SK-N-SH (cell line): ENCODE results near the gene CPNE1. TPM values are rescaled to one million over a fixed set of nuclear protein-coding genes. Genes with fewer than 3 reads are reported as not detected.

Experiments used
- CTCF ChIA-PET: fragments of 300-600, 350-600 bp; formaldehyde crosslinking; extraction: SDS; loops from one replicate; lab custom pipeline; 2021; lab: Yijun Ruan, JAX
- POLR2A ChIA-PET: fragments of 350-600 bp; sonication (Branson Sonifier 250); formaldehyde crosslinking; extraction: SDS; loops from one replicate; lab custom pipeline; 2020; ENCODE audit warnings: antibody characterized with exemption, inconsistent platforms; lab: Yijun Ruan, JAX
- DNase-seq: peaks from one replicate; pipeline ENCODE4 v3.0.0; 2012
- H2AFZ ChIP-seq: fragments of 200-600 bp; sonication (generic); 2 replicates; pipeline ENCODE4 v1.8.1; 2016; ENCODE audit warnings: antibody characterized with exemption, mild to moderate bottlenecking, low read depth
- H3F3A ChIP-seq: fragments of 200-600 bp; sonication (generic); replicated peaks from 2 replicates; pipeline ENCODE3; 2016; ENCODE audit warnings: antibody characterized with exemption, mild to moderate bottlenecking; ENCODE audit not compliant: insufficient read depth
- H3K27ac ChIP-seq, 2 experiments: fragments of 200-500 bp in 1 of 2; fragments of 200-600 bp in 1 of 2; sonication (Bioruptor generic) in 1 of 2; sonication (generic), shearing (Covaris generic) in 1 of 2; 2 replicates each; pipeline versions ENCODE4 v1.5.1 to v1.6.1; 2014 to 2016; ENCODE audit warnings: low read depth in 2 of 2, inconsistent platforms in 1 of 2, low read length in 1 of 2, mild to moderate bottlenecking in 1 of 2, mixed read lengths in 1 of 2
- H3K27me3 ChIP-seq: fragments of 200-600 bp; sonication (generic), shearing (Covaris generic); 2 replicates; pipeline ENCODE4 v1.6.1; 2016; ENCODE audit warnings: mixed run types; ENCODE audit not compliant: insufficient read depth
- H3K36me3 ChIP-seq, 2 experiments: fragments of 200-500 bp in 1 of 2; fragments of 200-600 bp in 1 of 2; sonication (Bioruptor generic) in 1 of 2; sonication (generic) in 1 of 2; replicated peaks in 1 of 2; 2 replicates each; pipeline versions ENCODE3 to v1.5.1; 2014 to 2016; ENCODE audit warnings: low read length in 1 of 2, mild to moderate bottlenecking in 1 of 2; ENCODE audit not compliant: insufficient read depth in 2 of 2, control insufficient read depth in 1 of 2
- H3K4me1 ChIP-seq, 2 experiments: fragments of 200-500 bp in 1 of 2; fragments of 200-600 bp in 1 of 2; sonication (Bioruptor generic) in 1 of 2; sonication (generic), shearing (Covaris generic) in 1 of 2; 2 replicates each; pipeline versions ENCODE4 v1.5.1 to v1.6.1; 2014 to 2016; ENCODE audit warnings: low read depth in 1 of 2, low read length in 1 of 2, mixed run types in 1 of 2; ENCODE audit not compliant: insufficient read depth in 2 of 2, control insufficient read depth in 1 of 2
- H3K4me2 ChIP-seq: fragments of 200-600 bp; sonication (generic), shearing (Covaris generic); 2 replicates; pipeline ENCODE4 v1.6.1; 2017; ENCODE audit warnings: mixed run types
- H3K4me3 ChIP-seq, 2 experiments: fragments of 200-500 bp in 1 of 2; fragments of 200-600 bp in 1 of 2; sonication (Bioruptor generic) in 1 of 2; sonication (generic), shearing (Covaris generic) in 1 of 2; 2 replicates each; pipeline versions ENCODE4 v1.5.1 to v1.8.1; 2014 to 2016; ENCODE audit warnings: low read depth in 2 of 2, inconsistent platforms in 1 of 2, low read length in 1 of 2, mild to moderate bottlenecking in 1 of 2, mixed read lengths in 1 of 2, moderate library complexity in 1 of 2
- H3K79me2 ChIP-seq: fragments of 200-600 bp; sonication (generic); 2 replicates; pipeline ENCODE4 v1.8.1; 2017; ENCODE audit warnings: mild to moderate bottlenecking; ENCODE audit not compliant: insufficient read depth
- H3K9ac ChIP-seq: fragments of 200-600 bp; sonication (generic); 2 replicates; pipeline ENCODE4 v1.6.1; 2017; ENCODE audit warnings: mixed run types
- H3K9me2 ChIP-seq: fragments of 200-600 bp; sonication (generic); 2 replicates; pipeline ENCODE4 v1.6.1; 2017; ENCODE audit warnings: mixed run types
- H3K9me3 ChIP-seq: fragments of 200-600 bp; sonication (generic); 2 replicates; pipeline ENCODE4 v1.6.1; 2017; ENCODE audit warnings: mixed run types, mild to moderate bottlenecking, moderate library complexity
- H4K20me1 ChIP-seq: fragments of 200-600 bp; sonication (generic); 2 replicates; pipeline ENCODE4 v1.6.1; 2017; ENCODE audit warnings: mild to moderate bottlenecking, mixed run types; ENCODE audit not compliant: insufficient read depth
- CHD2 ChIP-seq: fragments of 150-350 bp; IDR thresholded peaks from 2 replicates; pipeline ENCODE4 v1.6.1; 2018; ENCODE audit warnings: low read length; ENCODE audit not compliant: partially characterized antibody
- EP300 ChIP-seq, 2 experiments: IDR thresholded peaks; 2 replicates each; pipeline versions ENCODE4 v1.4.0 to v1.6.1; 2012; ENCODE audit warnings: borderline replicate concordance in 1 of 2, low read depth in 1 of 2, low read length in 1 of 2
- EZH2phosphoT487 ChIP-seq: fragments of 200-600 bp; sonication (generic); IDR thresholded peaks from 2 replicates; pipeline ENCODE4 v1.6.1; 2017; ENCODE audit warnings: low read depth, mixed run types, mild to moderate bottlenecking, antibody characterized with exemption, moderate library complexity, borderline replicate concordance
- FOSL2 ChIP-seq: IDR thresholded peaks from 2 replicates; pipeline ENCODE4 v1.4.0; 2012; ENCODE audit warnings: low read depth, mild to moderate bottlenecking, moderate library complexity, borderline replicate concordance
- FOXJ3 ChIP-seq: sonication (generic); formaldehyde crosslinking; IDR thresholded peaks from 2 replicates; pipeline ENCODE4 v1.5.1; 2020; ENCODE audit warnings: mild to moderate bottlenecking, missing genetic modification reagents
- FOXM1 ChIP-seq: IDR thresholded peaks from 2 replicates; pipeline ENCODE4 v1.4.0; 2012; ENCODE audit warnings: low read depth, mild to moderate bottlenecking
- GABPA ChIP-seq: IDR thresholded peaks from 2 replicates; pipeline ENCODE4 v1.4.0; 2012; ENCODE audit warnings: low read depth, mild to moderate bottlenecking
- IRF3 ChIP-seq: fragments of 150-350 bp; IDR thresholded peaks from 2 replicates; pipeline ENCODE4 v1.6.1; 2016; ENCODE audit warnings: mild to moderate bottlenecking, low read depth, low read length
- NRF1 ChIP-seq: IDR thresholded peaks from 2 replicates; pipeline ENCODE4 v1.6.1; 2012; ENCODE audit warnings: low read depth, mild to moderate bottlenecking, low read length
- RAD21 ChIP-seq: IDR thresholded peaks from 2 replicates; pipeline ENCODE4 v1.6.1; 2012; ENCODE audit warnings: mild to moderate bottlenecking, low read length
- RCOR1 ChIP-seq: fragments of 150-350 bp; IDR thresholded peaks from 2 replicates; pipeline ENCODE4 v1.6.1; 2017; ENCODE audit warnings: antibody characterized with exemption, low read length
- SMC3 ChIP-seq: IDR thresholded peaks from 2 replicates; pipeline ENCODE4 v1.6.1; 2012; ENCODE audit warnings: low read depth, low read length, improper control_type of control experiment
- TAF1 ChIP-seq: IDR thresholded peaks from 2 replicates; pipeline ENCODE4 v1.6.1; 2012; ENCODE audit warnings: low read depth, mild to moderate bottlenecking, low read length, moderate library complexity, borderline replicate concordance
- TCF12 ChIP-seq: IDR thresholded peaks from 2 replicates; pipeline ENCODE4 v1.4.0; 2012
- TEAD4 ChIP-seq: IDR thresholded peaks from 2 replicates; pipeline ENCODE4 v1.4.0; 2012; ENCODE audit warnings: mild to moderate bottlenecking, borderline replicate concordance; ENCODE audit not compliant: insufficient read depth
- USF1 ChIP-seq: IDR thresholded peaks from 2 replicates; pipeline ENCODE4 v1.4.0; 2012; ENCODE audit warnings: low read depth, borderline replicate concordance
- YY1 ChIP-seq: IDR thresholded peaks from 2 replicates; pipeline ENCODE4 v1.4.0; 2012; ENCODE audit warnings: low read depth, mild to moderate bottlenecking
- WGBS: methylation state at CpG from one replicate; pipeline ENCODE4 v1.1.6; 2017; ENCODE audit warnings: low lambda C conversion rate; 5-methylcytosine and 5-hydroxymethylcytosine counted together
- polyA plus RNA-seq, 3 experiments: library from polyadenylated mRNA; depleted of rRNA; stranded (reverse); fragments of >200 nt; gene quantifications; 2 replicates each; pipeline ENCODE4 v1.2.3, GENCODE V29; 2012
- TF ChIP-seq, protein P1 (sequence below): IDR thresholded peaks from 2 replicates; pipeline ENCODE4 v1.4.0; 2012; ENCODE audit warnings: low read depth
- TF ChIP-seq, protein P2 (sequence below): IDR thresholded peaks from 2 replicates; pipeline ENCODE4 v1.6.1; 2012; ENCODE audit warnings: mild to moderate bottlenecking, low read depth, low read length, moderate library complexity

The CPNE1 gene
- polyA plus RNA-seq, 1 of the 3 experiments (the other 2 are of a cell fraction) = 279 TPM

GRCh38 chr20:35627121-35627520, 37.6 kb downstream of the CPNE1 start:
- no peaks in the 10 kb centered on the region for H3K4me1 ChIP-seq
- H3F3A ChIP-seq = peaks cover 22% of the 10 kb centered on the region
- no peak for TF ChIP-seq IRF3
- no peak for TF ChIP-seq SMC3
- TF ChIP-seq TCF12 = no peak
- TF ChIP-seq CHD2 = no peak
- TF ChIP-seq, protein P1, sequence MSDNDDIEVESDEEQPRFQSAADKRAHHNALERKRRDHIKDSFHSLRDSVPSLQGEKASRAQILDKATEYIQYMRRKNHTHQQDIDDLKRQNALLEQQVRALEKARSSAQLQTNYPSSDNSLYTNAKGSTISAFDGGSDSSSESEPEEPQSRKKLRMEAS = no peak
- TF ChIP-seq GABPA = no peak
- TF ChIP-seq EZH2phosphoT487 = no peak
- TF ChIP-seq RAD21 = no peak
- TF ChIP-seq USF1 = no peak
- TF ChIP-seq YY1 = no peak
- TF ChIP-seq NRF1 = no peak
- no peak for TF ChIP-seq FOSL2
- TF ChIP-seq EP300 (IDR thresholded peaks at IDR 0.05; ENCODE audit: borderline replicate concordance in 1 of 2, low read depth in 1 of 2, low read length in 1 of 2) = no peak
- no peak for TF ChIP-seq RCOR1
- TF ChIP-seq, all 33 proteins: peak for 0
- ChIA-PET CTCF (interaction anchor here (0.6 kb wide), 1 partner anchor 9 kb away, joined by 3 read pairs; no protein-coding TSS in a partner anchor), POLR2A (interaction anchor here (0.6 kb wide), 1 partner anchor 10 kb away, joined by 3 read pairs; no protein-coding TSS in a partner anchor)
- H3K36me3 ChIP-seq = peaks cover 49 to 50% of the 10 kb centered on the region in 2 experiments
- no peak overlapping the region for H3K9ac ChIP-seq
- H2AFZ ChIP-seq = no peak overlapping the region
- H3K9me2 ChIP-seq = no peaks in the 10 kb centered on the region
- no peaks in the 10 kb centered on the region for H3K27me3 ChIP-seq
- no peaks in the 10 kb centered on the region for H3K9me3 ChIP-seq
- H3K4me3 ChIP-seq = no peak overlapping the region
- H4K20me1 ChIP-seq = 0 out of 2 replicates have a peak, but pooled peaks cover 2% of the 10 kb centered on the region
- 94% methylated on average over 8 of the region's 8 CpGs for WGBS
- H3K79me2 ChIP-seq = no peaks in the 10 kb centered on the region
- no peak overlapping the region for H3K4me2 ChIP-seq
- no peak for DNase-seq
- no peak overlapping the region for H3K27ac ChIP-seq

GRCh38 chr20:35626386-35627001, 38.2 kb downstream of the CPNE1 start:
- peaks cover 49 to 56% of the 10 kb centered on the region in 2 experiments for H3K36me3 ChIP-seq
- no peaks in the 10 kb centered on the region for H3K79me2 ChIP-seq
- no peak for DNase-seq
- no peaks in the 10 kb centered on the region for H3K27me3 ChIP-seq
- H3K4me3 ChIP-seq = no peak overlapping the region
- H3K9ac ChIP-seq = no peak overlapping the region
- no peak overlapping the region for H2AFZ ChIP-seq
- no peak overlapping the region for H3K4me2 ChIP-seq
- no peaks in the 10 kb centered on the region for H4K20me1 ChIP-seq
- no peaks in the 10 kb centered on the region for H3K9me2 ChIP-seq
- H3K9me3 ChIP-seq = no peaks in the 10 kb centered on the region
- ChIA-PET CTCF (interaction anchor here (1.5 kb wide), 1 partner anchor 9 kb away, joined by 4 read pairs; no protein-coding TSS in a partner anchor), POLR2A (interaction anchor here (0.6 kb wide), 1 partner anchor 10 kb away, joined by 3 read pairs; no protein-coding TSS in a partner anchor)
- 94% methylated on average over 9 of the region's 13 CpGs for WGBS
- H3K27ac ChIP-seq = no peak overlapping the region
- peaks cover 28% of the 10 kb centered on the region for H3F3A ChIP-seq
- H3K4me1 ChIP-seq = no peaks in the 10 kb centered on the region
- TF ChIP-seq TEAD4 (no peak), IRF3 (no peak), YY1 (no peak), TCF12 (no peak), TAF1 (no peak), CHD2 (no peak), NRF1 (no peak), SMC3 (no peak), EZH2phosphoT487 (no peak), FOXM1 (no peak), RCOR1 (no peak), FOSL2 (no peak), FOXJ3 (CRISPR knock-in tag) (no peak)
- TF ChIP-seq, protein P2, sequence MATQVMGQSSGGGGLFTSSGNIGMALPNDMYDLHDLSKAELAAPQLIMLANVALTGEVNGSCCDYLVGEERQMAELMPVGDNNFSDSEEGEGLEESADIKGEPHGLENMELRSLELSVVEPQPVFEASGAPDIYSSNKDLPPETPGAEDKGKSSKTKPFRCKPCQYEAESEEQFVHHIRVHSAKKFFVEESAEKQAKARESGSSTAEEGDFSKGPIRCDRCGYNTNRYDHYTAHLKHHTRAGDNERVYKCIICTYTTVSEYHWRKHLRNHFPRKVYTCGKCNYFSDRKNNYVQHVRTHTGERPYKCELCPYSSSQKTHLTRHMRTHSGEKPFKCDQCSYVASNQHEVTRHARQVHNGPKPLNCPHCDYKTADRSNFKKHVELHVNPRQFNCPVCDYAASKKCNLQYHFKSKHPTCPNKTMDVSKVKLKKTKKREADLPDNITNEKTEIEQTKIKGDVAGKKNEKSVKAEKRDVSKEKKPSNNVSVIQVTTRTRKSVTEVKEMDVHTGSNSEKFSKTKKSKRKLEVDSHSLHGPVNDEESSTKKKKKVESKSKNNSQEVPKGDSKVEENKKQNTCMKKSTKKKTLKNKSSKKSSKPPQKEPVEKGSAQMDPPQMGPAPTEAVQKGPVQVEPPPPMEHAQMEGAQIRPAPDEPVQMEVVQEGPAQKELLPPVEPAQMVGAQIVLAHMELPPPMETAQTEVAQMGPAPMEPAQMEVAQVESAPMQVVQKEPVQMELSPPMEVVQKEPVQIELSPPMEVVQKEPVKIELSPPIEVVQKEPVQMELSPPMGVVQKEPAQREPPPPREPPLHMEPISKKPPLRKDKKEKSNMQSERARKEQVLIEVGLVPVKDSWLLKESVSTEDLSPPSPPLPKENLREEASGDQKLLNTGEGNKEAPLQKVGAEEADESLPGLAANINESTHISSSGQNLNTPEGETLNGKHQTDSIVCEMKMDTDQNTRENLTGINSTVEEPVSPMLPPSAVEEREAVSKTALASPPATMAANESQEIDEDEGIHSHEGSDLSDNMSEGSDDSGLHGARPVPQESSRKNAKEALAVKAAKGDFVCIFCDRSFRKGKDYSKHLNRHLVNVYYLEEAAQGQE = no peak
